Measurements from ENCODE around the gene TSG101.

TSG101 gene

GRCh38 chr11:18491924-18492323 is 34.8 kb downstream of the TSG101 start:
- H3K27me3 ChIP-seq (ENCODE audit: insufficient read depth, low read length), result no peaks in the 10 kb centered on the region
- H3K14ac ChIP-seq (ENCODE audit: low read length), result no peak overlapping the region
- no peak overlapping the region for H2AFZ ChIP-seq (ENCODE audit: insufficient read depth, low read length, poor library complexity)
- H3K79me1 ChIP-seq (ENCODE audit: low read length), result no peaks in the 10 kb centered on the region
- no peak overlapping the region for H2AK5ac ChIP-seq (ENCODE audit: low read length)
- no peak overlapping the region for H4K8ac ChIP-seq (ENCODE audit: low read depth, low read length)
- H3K79me2 ChIP-seq (ENCODE audit: control insufficient read depth, insufficient read depth, low read length, poor library complexity), result no peaks in the 10 kb centered on the region
- no peak overlapping the region for H2BK5ac ChIP-seq (ENCODE audit: low read depth, low read length, poor library complexity)
- H3K9ac ChIP-seq (ENCODE audit: low read length), result no peak overlapping the region
- H4K12ac ChIP-seq (ENCODE audit: low read depth, low read length), result no peak overlapping the region
- H3K4me3 ChIP-seq (ENCODE audit: low read depth, low read length), result no peak overlapping the region
- no peak overlapping the region for H3K27ac ChIP-seq (ENCODE audit: low read depth, low read length)
- H4K91ac ChIP-seq (ENCODE audit: low read depth, low read length), result no peak overlapping the region
- no peak for DNase-seq
- no CpG with 5 or more reads among the region's 2 CpGs for WGBS (ENCODE audit: extremely low coverage, insufficient coverage, insufficient read length)
- H3K23ac ChIP-seq (ENCODE audit: low read length), result no peak overlapping the region
- H3K4me2 ChIP-seq (ENCODE audit: low read length), result no peak overlapping the region
- no peak overlapping the region for H3K18ac ChIP-seq (ENCODE audit: low read length)
- peaks cover 8 to 10% of the 10 kb centered on the region in 2 experiments for H3K36me3 ChIP-seq (ENCODE audit: control insufficient read depth in 1 of 2, insufficient read depth in 2 of 2, low read length in 2 of 2)
- peaks cover 9% of the 10 kb centered on the region in 2 experiments for H3K4me1 ChIP-seq (ENCODE audit: control insufficient read depth in 1 of 2, insufficient read depth in 2 of 2, low read length in 2 of 2)
- H2BK12ac ChIP-seq (ENCODE audit: low read length), result no peak overlapping the region
- H3K4ac ChIP-seq (ENCODE audit: low read depth, low read length), result no peak overlapping the region
- no peak overlapping the region for H2BK120ac ChIP-seq (ENCODE audit: insufficient read depth, low read length, poor library complexity)
- H3K9me3 ChIP-seq (ENCODE audit: insufficient read depth, low read depth, low read length), result no peaks in the 10 kb centered on the region

- Histone ChIP-seq H3K23ac (ENCODE audit: low read length) (no peak overlapping the region), H3K4me2 (ENCODE audit: low read length) (no peak overlapping the region), H3K4me3 (ENCODE audit: low read depth, low read length) (no peak overlapping the region), H2AK5ac (ENCODE audit: low read length) (no peak overlapping the region), H3K27me3 (ENCODE audit: insufficient read depth, low read length) (no peaks in the 10 kb centered on the region), H3K14ac (ENCODE audit: low read length) (no peak overlapping the region), H2BK120ac (ENCODE audit: insufficient read depth, low read length, poor library complexity) (no peak overlapping the region), H4K8ac (ENCODE audit: low read depth, low read length) (no peak overlapping the region), H2BK5ac (ENCODE audit: low read depth, low read length, poor library complexity) (no peak overlapping the region), H3K9ac (ENCODE audit: low read length) (no peak overlapping the region), H3K36me3 (ENCODE audit: control insufficient read depth in 1 of 2, insufficient read depth in 2 of 2, low read length in 2 of 2) (peaks cover 8 to 10% of the 10 kb centered on the region in 2 experiments), H3K79me2 (ENCODE audit: control insufficient read depth, insufficient read depth, low read length, poor library complexity) (no peaks in the 10 kb centered on the region), H2AFZ (ENCODE audit: insufficient read depth, low read length, poor library complexity) (no peak overlapping the region), H3K4me1 (ENCODE audit: control insufficient read depth in 1 of 2, insufficient read depth in 2 of 2, low read length in 2 of 2) (peaks cover 9% of the 10 kb centered on the region in 2 experiments), H3K9me3 (ENCODE audit: insufficient read depth, low read depth, low read length) (no peaks in the 10 kb centered on the region), H4K91ac (ENCODE audit: low read depth, low read length) (peak overlapping the region; percentile 2), H3K18ac (ENCODE audit: low read length) (no peak overlapping the region), H3K4ac (ENCODE audit: low read depth, low read length) (no peak overlapping the region), H4K12ac (ENCODE audit: low read depth, low read length) (no peak overlapping the region), H2BK12ac (ENCODE audit: low read length) (no peak overlapping the region), H3K79me1 (ENCODE audit: low read length) (no peaks in the 10 kb centered on the region), H3K27ac (ENCODE audit: low read depth, low read length) (peak overlapping the region; percentile 16)
- peak; percentile 27 for DNase-seq
- WGBS (ENCODE audit: extremely low coverage, insufficient coverage, insufficient read length), result no CpG with 5 or more reads among the region's 15 CpGs
Observed at GRCh38 chr11:18490736-18491485, 35.8 kb downstream of the TSG101 start.

GRCh38 chr11:18490319-18490718 is 36.4 kb downstream of the TSG101 start:
- no CpG with 5 or more reads among the region's 1 CpG for whole genome bisulfite sequencing (ENCODE audit: extremely low coverage, insufficient coverage, insufficient read length)
- H2BK5ac ChIP-seq (ENCODE audit: low read depth, low read length, poor library complexity), result no peak overlapping the region
- no peak overlapping the region for H3K23ac ChIP-seq (ENCODE audit: low read length)
- no peak overlapping the region for H3K4me3 ChIP-seq (ENCODE audit: low read depth, low read length)
- peaks cover 8 to 10% of the 10 kb centered on the region in 2 experiments for H3K36me3 ChIP-seq (ENCODE audit: control insufficient read depth in 1 of 2, insufficient read depth in 2 of 2, low read length in 2 of 2)
- no peak overlapping the region for H2BK12ac ChIP-seq (ENCODE audit: low read length)
- H4K12ac ChIP-seq (ENCODE audit: low read depth, low read length), result no peak overlapping the region
- H3K27me3 ChIP-seq (ENCODE audit: insufficient read depth, low read length), result no peaks in the 10 kb centered on the region
- H3K4me2 ChIP-seq (ENCODE audit: low read length), result no peak overlapping the region
- H3K9me3 ChIP-seq (ENCODE audit: insufficient read depth, low read depth, low read length), result no peaks in the 10 kb centered on the region
- peak; percentile 65 to 85 for DNase-seq
- H3K79me2 ChIP-seq (ENCODE audit: control insufficient read depth, insufficient read depth, low read length, poor library complexity), result no peaks in the 10 kb centered on the region
- no peak overlapping the region for H3K14ac ChIP-seq (ENCODE audit: low read length)
- H2AK5ac ChIP-seq (ENCODE audit: low read length), result no peak overlapping the region
- H2AFZ ChIP-seq (ENCODE audit: insufficient read depth, low read length, poor library complexity), result no peak overlapping the region
- H3K4ac ChIP-seq (ENCODE audit: low read depth, low read length), result no peak overlapping the region
- H3K79me1 ChIP-seq (ENCODE audit: low read length), result no peaks in the 10 kb centered on the region
- H3K9ac ChIP-seq (ENCODE audit: low read length), result no peak overlapping the region
- H2BK120ac ChIP-seq (ENCODE audit: insufficient read depth, low read length, poor library complexity), result no peak overlapping the region
- H4K91ac ChIP-seq (ENCODE audit: low read depth, low read length), result peak overlapping the region; percentile 2
- H3K27ac ChIP-seq (ENCODE audit: low read depth, low read length), result peak overlapping the region; percentile 16
- no peak overlapping the region for H4K8ac ChIP-seq (ENCODE audit: low read depth, low read length)
- H3K4me1 ChIP-seq (ENCODE audit: control insufficient read depth in 1 of 2, insufficient read depth in 2 of 2, low read length in 2 of 2), result peaks cover 9% of the 10 kb centered on the region in 2 experiments
- no peak overlapping the region for H3K18ac ChIP-seq (ENCODE audit: low read length)

GRCh38 chr11:18485913-18486528 is 40.7 kb downstream of the TSG101 start:
- Histone ChIP-seq H3K9me3 (ENCODE audit: insufficient read depth, low read depth, low read length) (no peaks in the 10 kb centered on the region), H3K18ac (ENCODE audit: low read length) (no peak overlapping the region), H3K23ac (ENCODE audit: low read length) (no peak overlapping the region), H3K79me1 (ENCODE audit: low read length) (no peaks in the 10 kb centered on the region), H3K36me3 (ENCODE audit: control insufficient read depth in 1 of 2, insufficient read depth in 2 of 2, low read length in 2 of 2) (peaks cover 18 to 21% of the 10 kb centered on the region in 2 experiments), H3K27ac (ENCODE audit: low read depth, low read length) (no peak overlapping the region), H3K9ac (ENCODE audit: low read length) (no peak overlapping the region), H2AK5ac (ENCODE audit: low read length) (no peak overlapping the region), H4K91ac (ENCODE audit: low read depth, low read length) (no peak overlapping the region), H4K12ac (ENCODE audit: low read depth, low read length) (no peak overlapping the region), H3K14ac (ENCODE audit: low read length) (no peak overlapping the region), H3K4me1 (ENCODE audit: control insufficient read depth in 1 of 2, insufficient read depth in 2 of 2, low read length in 2 of 2) (peaks cover 5 to 6% of the 10 kb centered on the region in 2 experiments), H3K27me3 (ENCODE audit: insufficient read depth, low read length) (no peaks in the 10 kb centered on the region), H4K8ac (ENCODE audit: low read depth, low read length) (no peak overlapping the region), H2BK5ac (ENCODE audit: low read depth, low read length, poor library complexity) (no peak overlapping the region), H3K4me2 (ENCODE audit: low read length) (no peak overlapping the region), H2BK12ac (ENCODE audit: low read length) (no peak overlapping the region), H3K4me3 (ENCODE audit: low read depth, low read length) (no peak overlapping the region), H2AFZ (ENCODE audit: insufficient read depth, low read length, poor library complexity) (no peak overlapping the region), H3K4ac (ENCODE audit: low read depth, low read length) (no peak overlapping the region), H2BK120ac (ENCODE audit: insufficient read depth, low read length, poor library complexity) (no peak overlapping the region), H3K79me2 (ENCODE audit: control insufficient read depth, insufficient read depth, low read length, poor library complexity) (no peaks in the 10 kb centered on the region)
- no peak for DNase-seq
- no CpG with 5 or more reads among the region's 8 CpGs for WGBS (ENCODE audit: extremely low coverage, insufficient coverage, insufficient read length)

Measured in trophoblast cell (in vitro differentiated cells and primary cell).